Effector CD4-positive, alpha-beta T cell (primary cell): ENCODE data around the gene CAPS.

ENCODE experiments used
- DNase-seq: peaks from one replicate; pipeline ENCODE4 v3.0.0-alpha.2; 2020

CAPS gene

DNA sequence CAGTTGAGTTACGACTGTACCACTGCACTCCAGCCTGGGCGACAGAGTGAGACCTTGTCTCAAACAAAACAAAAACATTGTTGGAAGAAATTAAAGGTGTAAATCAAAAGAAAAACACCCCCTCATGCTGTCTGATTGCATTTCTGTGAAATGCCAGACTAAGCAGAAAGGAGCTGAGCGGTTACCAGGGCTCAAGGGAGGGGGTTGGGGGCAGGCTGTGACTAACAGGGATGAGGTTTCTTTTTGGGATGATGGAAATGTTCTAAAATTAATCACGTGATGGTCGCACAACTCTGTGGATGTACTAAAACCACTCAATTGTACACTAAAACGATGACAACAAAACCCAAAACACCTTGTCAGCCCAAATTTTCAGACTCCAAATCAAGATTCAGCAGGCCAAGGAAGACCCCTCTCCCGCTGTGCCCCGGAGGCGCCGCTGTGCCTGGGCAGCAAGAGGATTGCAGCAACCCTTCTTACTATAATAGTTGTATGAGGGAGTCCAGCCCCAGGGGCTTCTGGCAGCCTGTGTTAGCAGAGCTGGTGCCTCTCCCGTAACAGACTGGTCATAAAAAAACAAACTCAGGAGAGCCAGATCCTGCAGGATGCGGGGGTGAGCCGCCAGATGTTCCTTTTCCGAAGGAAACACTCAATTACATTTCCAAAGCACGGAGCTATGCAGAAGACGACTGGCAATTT is 20.9 kb downstream of the CAPS start:
- no peak for DNase-seq

DNA sequence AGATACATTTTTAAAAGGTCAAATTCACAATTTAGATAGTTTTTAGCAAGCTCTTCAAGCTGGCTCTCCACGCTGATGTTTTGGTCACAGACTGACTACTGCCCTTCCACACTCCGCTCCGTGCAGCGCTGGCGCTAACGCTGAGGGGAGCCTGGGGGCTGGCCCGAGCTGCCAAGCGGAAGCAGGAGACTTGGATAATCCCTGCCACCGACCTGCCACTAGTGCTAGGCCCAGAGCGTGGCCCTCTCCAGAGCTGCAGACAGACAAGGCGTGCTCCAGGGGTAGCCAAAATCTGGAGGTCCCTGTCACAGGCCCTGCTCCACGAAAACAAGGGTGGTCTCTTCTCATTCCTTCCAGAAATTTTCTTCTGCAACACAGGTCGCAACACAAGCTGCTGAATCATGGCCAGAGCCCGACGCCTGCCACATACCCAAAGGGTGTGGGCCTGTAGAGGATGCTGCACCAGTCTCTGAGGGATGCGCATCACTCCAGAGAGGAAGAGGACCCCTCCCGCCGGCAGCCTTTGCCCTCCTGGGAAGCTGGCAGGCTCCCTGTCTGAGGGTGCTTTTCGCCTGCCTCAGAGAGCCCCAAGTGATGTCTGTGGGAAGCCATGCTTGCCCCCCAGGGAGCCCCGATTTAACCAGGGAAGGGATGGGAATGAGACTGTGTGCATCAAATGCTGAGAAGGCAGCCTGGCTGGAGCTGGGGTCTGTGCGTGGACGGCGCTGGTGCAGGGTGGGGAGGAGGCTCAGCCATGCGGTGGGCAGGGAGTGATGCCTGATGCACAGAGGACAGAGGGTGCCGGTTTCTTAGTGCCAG is 21.6 kb downstream of the CAPS start:
- no peak for DNase-seq

GRCh38 chr19:5936292-5936592 is 22.2 kb downstream of the CAPS start:
- no peak for DNase-seq

DNA sequence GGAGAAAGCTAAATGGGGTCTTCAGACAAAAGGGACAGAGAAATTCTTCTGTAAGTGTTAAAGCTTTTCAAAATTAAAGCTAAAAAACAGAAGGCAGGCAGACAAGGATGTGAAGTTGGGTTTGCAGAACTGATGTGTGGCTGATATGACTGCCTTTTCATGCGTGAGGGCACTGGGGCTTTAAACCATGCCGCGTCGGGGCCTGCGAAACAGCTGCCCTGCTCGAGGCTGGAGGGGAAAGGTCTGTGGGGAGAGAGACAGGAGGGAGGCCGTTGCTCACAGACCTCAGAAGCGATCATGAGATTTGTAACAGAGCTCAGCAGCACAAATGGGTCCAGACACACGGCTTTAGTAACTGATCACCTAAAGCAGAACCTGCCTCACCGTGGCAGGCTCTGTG is 23.5 kb downstream of the CAPS start:
- DNase-seq, result no peak

DNA sequence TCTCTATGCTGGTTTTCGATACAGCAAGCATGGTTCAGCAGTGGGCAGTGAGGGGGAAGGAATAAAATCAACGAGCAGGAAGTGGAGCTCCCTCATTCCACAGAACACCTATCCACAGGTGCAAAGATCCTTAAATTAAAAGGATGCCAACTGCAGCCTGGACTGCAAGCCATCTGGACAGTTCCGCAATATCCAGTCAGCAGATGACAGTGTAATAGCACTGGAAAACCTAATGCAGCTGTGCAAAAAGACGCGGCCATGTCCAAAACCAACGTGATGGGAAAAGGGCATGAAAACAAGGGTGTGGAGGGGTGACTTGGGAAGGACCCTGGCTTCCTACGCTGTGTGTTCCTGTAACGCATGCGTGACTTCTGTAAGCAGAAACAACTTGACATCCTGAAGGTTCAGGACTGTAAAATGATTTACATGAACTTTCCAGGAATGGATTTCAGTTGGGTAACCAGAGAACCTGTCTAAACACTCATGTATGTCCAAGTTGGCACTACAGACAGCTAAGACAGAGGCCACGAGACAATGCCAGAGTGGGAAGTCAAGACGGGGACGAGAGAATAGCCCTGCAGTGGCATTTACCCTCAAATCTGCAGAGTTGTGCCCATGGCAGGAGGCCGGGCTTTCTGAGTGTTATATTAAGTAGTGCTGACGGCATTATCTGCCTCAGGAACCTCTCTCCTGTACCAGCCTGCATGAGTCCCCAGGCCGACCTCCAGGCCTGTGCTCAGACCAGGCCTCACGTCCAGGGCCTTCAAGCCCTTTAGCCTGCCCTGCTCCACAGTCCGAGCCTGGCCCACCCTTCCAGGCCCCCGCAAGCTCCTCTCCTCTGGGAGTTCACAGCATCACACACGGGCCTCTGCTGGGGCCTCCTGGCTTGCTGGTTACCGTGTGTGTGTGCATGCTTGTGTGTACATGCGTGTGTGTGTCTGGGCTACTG is 26.5 kb downstream of the CAPS start:
- no peak for DNase-seq

DNA sequence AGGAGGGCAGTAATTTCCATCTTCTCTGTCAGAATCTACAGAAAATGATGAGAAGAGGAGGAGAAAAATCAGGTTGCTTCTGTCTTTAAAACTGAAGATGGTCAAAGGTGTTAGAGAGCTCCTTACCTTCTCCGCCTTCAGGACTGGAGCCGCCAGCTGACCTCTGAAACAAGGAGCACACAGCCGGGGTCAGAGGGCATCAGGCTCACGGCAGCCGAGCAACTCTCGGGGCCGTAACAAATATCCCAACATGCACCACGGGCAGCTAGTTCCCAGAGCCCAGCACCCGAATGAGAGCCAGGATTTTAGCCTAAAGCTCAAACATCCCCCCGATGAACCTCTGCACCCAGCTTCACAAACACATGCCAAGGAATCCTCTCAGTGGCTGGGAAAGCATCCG is 27.6 kb downstream of the CAPS start:
- no peak for DNase-seq

DNA sequence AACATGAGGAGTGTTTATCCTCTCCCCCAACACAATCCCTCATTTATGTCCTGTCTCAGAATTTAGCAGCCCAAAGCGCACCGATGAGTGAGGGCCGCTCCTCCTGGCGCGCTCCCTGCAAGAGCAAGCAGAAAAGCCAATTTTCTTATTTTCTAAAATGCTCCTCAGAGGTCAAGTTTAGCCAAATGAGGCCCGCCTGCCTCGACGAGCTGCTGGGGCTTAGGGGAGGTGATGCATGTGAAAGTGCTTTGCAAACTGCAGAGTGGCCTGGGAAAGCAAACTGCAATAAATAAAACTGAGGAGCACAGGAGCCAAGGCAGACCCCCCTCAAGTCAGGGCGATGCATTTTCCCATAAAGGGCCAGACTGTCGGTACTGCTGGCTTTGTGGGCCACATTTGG is 29.0 kb downstream of the CAPS start:
- DNase-seq, result no peak

DNA sequence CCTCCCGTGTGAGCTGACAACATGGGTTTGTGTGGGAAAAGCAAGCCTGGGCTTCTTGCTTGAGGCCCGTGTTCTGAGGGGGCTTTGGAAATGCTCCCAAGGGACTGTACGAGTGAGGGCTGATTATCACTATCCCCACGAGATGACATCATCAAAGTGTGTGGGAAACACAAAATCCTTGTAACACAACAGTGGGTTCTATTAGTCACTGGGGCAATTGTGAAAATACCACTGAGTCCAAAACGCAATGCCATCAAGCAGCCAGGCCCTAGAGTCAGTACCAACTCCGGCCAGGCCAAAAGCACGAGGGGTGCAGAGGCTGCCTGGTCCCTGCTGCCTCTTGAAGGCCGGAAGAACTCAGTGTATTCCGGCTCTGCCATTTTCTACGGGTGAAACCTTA is 29.6 kb downstream of the CAPS start:
- no peak for DNase-seq

- no peak for DNase-seq
Observed at GRCh38 chr19:5947435-5947834, 33.4 kb downstream of the CAPS start.

DNA sequence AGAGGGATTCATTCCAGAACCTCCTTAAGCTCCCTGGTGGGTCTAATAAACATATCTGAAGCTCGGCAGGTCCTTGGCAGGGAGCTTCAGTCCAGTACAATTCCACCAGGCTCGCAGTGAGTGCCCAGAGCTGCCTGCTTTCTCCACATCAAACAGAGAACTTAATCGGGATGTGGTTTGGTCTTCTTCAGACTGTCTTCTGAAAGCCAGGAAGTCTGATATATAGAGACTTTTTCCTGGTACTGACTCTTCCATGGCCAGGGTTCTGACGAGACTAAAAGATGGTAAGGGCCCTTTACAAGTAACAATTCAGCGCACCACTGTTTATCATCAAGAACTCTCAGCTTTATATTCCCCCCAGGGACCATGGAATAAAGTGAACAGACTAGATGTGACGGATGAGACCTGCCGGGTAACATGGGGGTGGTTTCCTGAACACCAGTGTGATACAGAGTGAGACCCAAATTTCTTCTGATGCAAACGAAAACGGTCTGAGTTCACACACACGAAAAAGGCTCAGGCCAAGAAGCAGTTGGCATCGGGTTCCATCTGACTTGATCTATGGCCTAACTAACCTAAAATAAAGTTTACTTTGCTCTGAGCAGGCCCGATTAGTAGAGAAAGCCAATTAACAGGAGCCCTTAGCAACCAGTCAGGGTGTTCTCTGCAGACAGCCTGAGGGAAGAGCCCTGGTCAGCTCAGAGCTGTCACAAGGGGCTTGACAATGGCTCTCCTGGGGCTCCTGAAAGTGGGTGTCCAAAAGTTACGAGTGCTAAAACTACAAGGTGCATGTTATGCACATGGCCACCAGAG is 34.9 kb downstream of the CAPS start:
- no peak for DNase-seq

DNA sequence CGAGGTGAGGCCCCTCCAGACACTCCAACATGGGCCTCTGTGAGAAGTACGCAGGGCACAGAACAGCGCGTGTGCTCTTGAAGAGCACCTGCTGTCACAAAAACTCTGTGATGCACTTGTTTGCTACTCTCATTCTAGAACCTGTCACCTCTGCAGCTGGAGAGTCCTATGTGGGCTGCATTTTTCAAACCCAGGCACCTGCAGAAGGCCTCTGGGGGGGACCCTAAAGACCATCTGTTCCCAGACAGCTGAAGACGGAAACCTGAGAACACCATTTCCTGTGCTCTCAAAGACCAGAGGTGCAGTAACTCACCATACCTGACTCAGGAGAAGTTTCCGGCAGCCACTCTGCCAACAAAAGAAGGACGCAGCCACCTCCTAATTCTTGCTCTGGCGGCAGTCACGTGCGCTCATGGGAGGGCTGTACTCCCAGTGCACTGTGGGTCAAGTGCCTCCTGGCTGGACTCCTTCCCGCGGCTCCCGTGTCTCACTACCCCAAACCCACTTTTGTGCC is 35.8 kb downstream of the CAPS start:
- peak; percentile 18 for DNase-seq

GRCh38 chr19:5950741-5951140 is 36.7 kb downstream of the CAPS start:
- DNase-seq, result no peak

DNA sequence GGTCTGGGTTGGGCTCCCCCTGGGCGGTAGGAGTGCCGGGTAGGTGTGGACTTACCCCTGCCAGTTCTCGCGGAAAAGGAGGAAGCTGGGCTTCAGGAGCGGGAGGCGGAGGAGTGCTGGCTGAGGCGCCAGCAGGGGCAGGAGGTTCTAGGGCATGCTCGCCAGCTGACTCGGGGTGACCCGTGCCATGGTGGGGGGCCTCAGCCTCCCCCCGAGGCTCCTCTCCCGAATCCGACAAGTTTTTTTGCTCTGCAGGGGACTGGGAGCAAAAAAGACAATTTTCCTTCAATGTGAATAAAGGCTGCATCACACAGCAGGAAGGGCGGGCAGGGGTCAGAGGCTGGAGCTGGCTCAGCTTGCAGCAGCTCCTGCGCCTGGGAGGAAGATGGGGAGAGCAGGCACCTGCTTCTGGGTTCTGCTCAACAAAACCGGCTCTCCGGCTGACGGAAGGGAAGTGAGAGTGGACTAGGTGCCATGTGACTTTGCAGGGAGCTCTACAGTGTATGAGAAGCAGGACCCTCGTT is 37.3 kb downstream of the CAPS start:
- DNase-seq, result no peak

GRCh38 chr19:5952193-5953029 is 38.4 kb downstream of the CAPS start:
- no peak for DNase-seq

GRCh38 chr19:5953030-5953589 is 39.1 kb downstream of the CAPS start:
- no peak for DNase-seq

DNA sequence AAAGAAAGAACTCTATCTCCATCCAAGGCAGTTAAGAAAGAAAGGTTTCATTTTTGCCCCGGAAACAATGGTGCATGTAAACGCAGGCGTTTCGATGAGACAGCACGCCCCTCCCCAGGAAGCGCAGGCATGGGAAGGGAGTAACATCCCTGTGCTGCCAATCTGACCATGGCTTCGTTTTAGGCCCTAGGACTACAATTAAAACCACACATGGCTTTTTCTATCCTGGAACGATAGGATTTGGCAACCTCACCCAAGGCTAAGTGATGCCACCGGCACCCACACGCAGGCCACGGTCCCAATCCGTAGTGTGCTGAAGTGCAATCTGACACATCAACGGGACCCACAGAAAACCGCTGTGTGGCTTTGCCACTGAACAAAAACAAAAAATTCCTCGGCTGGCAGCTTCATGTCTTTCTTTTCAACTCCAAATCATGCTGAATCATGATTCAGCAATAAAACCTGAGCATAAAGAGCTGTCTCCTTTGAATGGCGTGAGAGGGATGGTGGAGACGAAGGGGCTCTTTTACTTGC is 39.7 kb downstream of the CAPS start:
- DNase-seq, result no peak

- no peak for DNase-seq
Observed at GRCh38 chr19:5954293-5954692, 40.2 kb downstream of the CAPS start.

DNA sequence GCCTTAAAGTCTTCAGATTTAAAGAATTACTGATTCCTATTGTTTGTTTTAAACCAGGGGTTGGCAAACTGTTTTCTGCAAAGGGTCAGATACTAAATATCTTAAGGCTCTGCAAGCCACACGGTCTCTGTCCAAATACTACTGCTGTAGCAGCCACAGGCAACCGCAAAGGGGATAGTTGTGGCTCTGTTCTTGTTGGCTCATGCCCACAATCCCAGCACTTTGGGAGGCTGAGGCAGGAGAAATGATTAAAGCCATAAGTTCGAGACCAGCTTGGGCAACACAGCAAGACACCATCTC is 41.5 kb downstream of the CAPS start:
- DNase-seq, result no peak

- DNase-seq, result no peak
Observed at GRCh38 chr19:5956323-5956722, 42.3 kb downstream of the CAPS start.

GRCh38 chr19:5956728-5957127 is 42.7 kb downstream of the CAPS start:
- no peak for DNase-seq

GRCh38 chr19:5957170-5957569 is 43.1 kb downstream of the CAPS start:
- no peak for DNase-seq
